Pancreas (tissue), 10 donors: ENCODE data around the gene MYH9. TPM values are rescaled to one million over a fixed set of nuclear protein-coding genes. Genes with fewer than 3 reads are reported as not detected.

Experiments used
- ATAC-seq, 4 donors: fragments of 200-7000 bp; cut with Tn5 transposase; one replicate each; pipeline versions ENCODE4 v1.8.0 to v1.9.1; 2020; ENCODE audit warnings: mild to moderate bottlenecking in 4 of 4, moderate library complexity in 4 of 4
- DNase-seq, 6 donors: peaks; one replicate each; pipeline ENCODE4 v3.0.0-alpha.2; 2020
- FAIRE-seq: peaks from 2 replicates; lab custom pipeline; 2012; peaks lifted over from hg19 to GRCh38; lab: Jason Lieb, UNC
- H3K27ac ChIP-seq, 4 donors: fragments of 200-600 bp; sonication (generic); 1 replicate in 3 of 4; 2 replicates in 1 of 4; pipeline versions ENCODE4 v1.5.0 to v1.8.0; 2020
- H3K27me3 ChIP-seq, 4 donors: fragments of 200-600 bp; one replicate each; pipeline ENCODE4 v1.8.0; 2021
- H3K36me3 ChIP-seq, 3 donors: fragments of 200-600 bp; sonication (generic) in 1 of 3; one replicate each; pipeline versions ENCODE4 v1.5.0 to v1.8.0; 2020 to 2021
- H3K4me1 ChIP-seq, 3 donors: fragments of 200-600 bp; one replicate each; pipeline ENCODE4 v1.8.0; 2021
- H3K4me3 ChIP-seq, 4 donors: fragments of 200-600 bp; sonication (generic) in 2 of 4; one replicate each; pipeline versions ENCODE4 v1.5.0 to v1.8.0; 2020 to 2021
- H3K9me3 ChIP-seq, 4 donors: fragments of 200-600 bp; one replicate each; pipeline ENCODE4 v1.8.0; 2021
- WGBS, 2 donors: extraction: QIAGEN DNeasy Blood & Tissue Kit; methylation state at CpG; one replicate each; pipeline ENCODE4 v1.1.7; 2013; 5-methylcytosine and 5-hydroxymethylcytosine counted together
- intact Hi-C, 3 donors: fragments of 100-400 bp; cut with DNase I; formaldehyde crosslinking; loops; one replicate each; pipeline versions ENCODE4 v1.11.1 to v1.14.2; 2022
- polyA plus RNA-seq, 2 donors: library from polyadenylated mRNA; stranded (reverse); fragments of 200-250 nt; gene quantifications; one replicate each; pipeline ENCODE4 v1.2.3, GENCODE V29; 2013
- total RNA-seq, 6 donors: library from RNA; stranded (reverse); fragmentation: NEBNext Ultra II Directional in 4 of 6; extraction: Animal tissue kit (Norgen Biotek cat#: 25700) in 4 of 6; gene quantifications; one replicate each; pipeline versions ENCODE4 v1.2.1 to v1.2.4, GENCODE V29; 2021 to 2023
- TF ChIP-seq, protein P1 (sequence below), 4 donors: fragments of 200-600 bp; sonication (generic) in 3 of 4; IDR thresholded peaks; one replicate each; pipeline versions ENCODE4 v1.5.0 to v1.8.0; 2021; ENCODE audit warnings: antibody characterized with exemption in 4 of 4
- donor health status: healthy with polysubstance abuse.
- donor health status: DM: no; HTN: no; CAD: no; lungs with moderate emphysema.
- donor health status: DM: no; HTN: no; CAD: no.
- donor health status: control.
- donor health status: control.
- donor health status: Bipolar disorder and iron deficiency.
- donor health status: DM: yes; HTN: yes; CAD: no.
- donor health status: DM: no; HTN: no; CAD: no.
- donor health status: DM: no; HTN: no; CAD: no.
- donor health status: DM: yes; HTN: yes; CAD: no.

The MYH9 gene
- total and polyA plus RNA-seq, 8 donors: 80.9 to 554 (median 376) TPM

- Histone ChIP-seq H3K9me3 (no peaks in the 10 kb centered on the region), H3K36me3 (peaks cover 7 to 98% (median 91%) of the 10 kb centered on the region in 3 donors), H3K4me3 (no peak overlapping the region), H3K27ac (no peak overlapping the region), H3K27me3 (no peaks in the 10 kb centered on the region), H3K4me1 (no peaks in the 10 kb centered on the region)
- TF ChIP-seq, protein P1, sequence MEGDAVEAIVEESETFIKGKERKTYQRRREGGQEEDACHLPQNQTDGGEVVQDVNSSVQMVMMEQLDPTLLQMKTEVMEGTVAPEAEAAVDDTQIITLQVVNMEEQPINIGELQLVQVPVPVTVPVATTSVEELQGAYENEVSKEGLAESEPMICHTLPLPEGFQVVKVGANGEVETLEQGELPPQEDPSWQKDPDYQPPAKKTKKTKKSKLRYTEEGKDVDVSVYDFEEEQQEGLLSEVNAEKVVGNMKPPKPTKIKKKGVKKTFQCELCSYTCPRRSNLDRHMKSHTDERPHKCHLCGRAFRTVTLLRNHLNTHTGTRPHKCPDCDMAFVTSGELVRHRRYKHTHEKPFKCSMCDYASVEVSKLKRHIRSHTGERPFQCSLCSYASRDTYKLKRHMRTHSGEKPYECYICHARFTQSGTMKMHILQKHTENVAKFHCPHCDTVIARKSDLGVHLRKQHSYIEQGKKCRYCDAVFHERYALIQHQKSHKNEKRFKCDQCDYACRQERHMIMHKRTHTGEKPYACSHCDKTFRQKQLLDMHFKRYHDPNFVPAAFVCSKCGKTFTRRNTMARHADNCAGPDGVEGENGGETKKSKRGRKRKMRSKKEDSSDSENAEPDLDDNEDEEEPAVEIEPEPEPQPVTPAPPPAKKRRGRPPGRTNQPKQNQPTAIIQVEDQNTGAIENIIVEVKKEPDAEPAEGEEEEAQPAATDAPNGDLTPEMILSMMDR (IDR thresholded peaks at IDR 0.05): no peak
- 86 to 90% methylated on average over 18 of the region's 18 CpGs for WGBS, 2 donors
- ATAC-seq: no peak
- FAIRE-seq: no peak
- intact Hi-C loops: loop anchor here in 1 of 3 donors (10.0 kb wide), 1 partner anchor 169 kb away; no protein-coding TSS in a partner anchor
- DNase-seq: peak in 1 of 6 donors; percentile 53
Measured at GRCh38 chr22:36306227-36306626, 81.5 kb downstream of the MYH9 start.

DNA sequence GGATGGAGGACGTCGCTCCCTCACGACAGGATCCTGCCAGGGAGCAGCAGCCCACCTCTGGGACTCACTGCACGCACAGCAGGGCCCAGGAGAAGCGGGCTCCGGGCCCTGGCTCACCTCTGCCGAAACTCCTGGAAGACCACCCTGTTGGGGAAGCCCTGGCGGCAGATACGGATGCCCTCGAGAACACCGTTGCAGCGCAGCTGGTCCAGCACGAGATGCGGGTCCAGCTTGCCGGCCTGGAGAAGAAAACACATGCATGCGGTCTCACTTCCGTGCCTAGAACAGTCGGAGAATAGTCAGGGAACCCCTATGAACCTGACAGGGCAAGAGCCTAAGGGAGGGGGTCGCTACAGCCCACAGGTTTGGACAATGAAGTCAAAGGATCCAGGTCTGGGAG lies 82.0 kb downstream of the MYH9 start:
- no peaks in the 10 kb centered on the region for H3K4me1 ChIP-seq
- no peaks in the 10 kb centered on the region for H3K27me3 ChIP-seq
- ATAC-seq (no peak), DNase-seq (peak in 1 of 6 donors; percentile 38), FAIRE-seq (no peak)
- 92 to 96% methylated on average over 19 of the region's 19 CpGs for WGBS, 2 donors
- TF ChIP-seq, protein P1 (IDR thresholded peaks at IDR 0.05): no peak
- H3K36me3 ChIP-seq: peaks cover 10 to 98% (median 91%) of the 10 kb centered on the region in 3 donors
- intact Hi-C loops: loop anchor here in 1 of 3 donors (10.0 kb wide), 1 partner anchor 169 kb away; no protein-coding TSS in a partner anchor
- H3K4me3 ChIP-seq: no peak overlapping the region
- no peak overlapping the region for H3K27ac ChIP-seq
- H3K9me3 ChIP-seq: no peaks in the 10 kb centered on the region

DNA sequence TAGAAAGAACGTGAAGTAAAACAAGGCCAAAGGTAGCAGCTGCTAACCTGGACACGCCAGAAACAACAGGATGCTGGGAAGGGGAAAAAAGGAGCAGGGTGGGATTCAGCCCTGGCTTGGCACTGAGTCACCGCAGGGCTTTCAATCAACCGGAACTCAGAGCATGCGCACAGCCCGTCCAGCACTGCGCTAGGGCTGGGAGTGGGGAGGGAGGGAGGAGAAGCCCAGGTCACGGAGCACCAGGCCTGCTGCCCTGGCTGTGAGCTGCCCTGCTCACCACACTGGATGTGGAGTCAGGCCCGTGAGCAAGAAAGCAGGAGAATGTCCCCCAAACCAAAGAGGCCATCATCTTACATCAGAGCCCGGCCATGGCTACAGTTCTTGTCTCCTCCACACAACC lies 83.3 kb downstream of the MYH9 start:
- TF ChIP-seq, protein P1 (IDR thresholded peaks at IDR 0.05): no peak
- ATAC-seq (no peak), FAIRE-seq (no peak), DNase-seq (peak in 1 of 6 donors; percentile 49)
- intact Hi-C loops: loop anchor here (5.0 to 10.0 kb wide), 3 partner anchors 163 to 170 kb away; no protein-coding TSS in a partner anchor
- Histone ChIP-seq H3K27ac (no peak overlapping the region), H3K36me3 (peaks cover 22 to 98% (median 95%) of the 10 kb centered on the region in 3 donors), H3K27me3 (no peaks in the 10 kb centered on the region), H3K4me3 (no peak overlapping the region), H3K9me3 (no peaks in the 10 kb centered on the region), H3K4me1 (no peaks in the 10 kb centered on the region)
- 82 to 85% methylated on average over 10 of the region's 10 CpGs for WGBS, 2 donors

GRCh38 chr22:36303874-36304273 lies 83.9 kb downstream of the MYH9 start:
- no peak overlapping the region for H3K4me3 ChIP-seq
- no peaks in the 10 kb centered on the region for H3K4me1 ChIP-seq
- intact Hi-C loops: loop anchor here (5.0 to 10.0 kb wide), 3 partner anchors 163 to 171 kb away; no protein-coding TSS in a partner anchor
- FAIRE-seq: no peak
- ATAC-seq: peak in 2 of 4 donors; percentile 2
- H3K27me3 ChIP-seq: no peaks in the 10 kb centered on the region
- H3K27ac ChIP-seq: no peak overlapping the region
- TF ChIP-seq, protein P1 (IDR thresholded peaks at IDR 0.05): no peak
- peaks cover 22 to 98% (median 95%) of the 10 kb centered on the region in 3 donors for H3K36me3 ChIP-seq
- 74 to 76% methylated on average over 13 of the region's 13 CpGs for WGBS, 2 donors
- DNase-seq: peak in 1 of 6 donors; percentile 62
- H3K9me3 ChIP-seq: no peaks in the 10 kb centered on the region

DNA sequence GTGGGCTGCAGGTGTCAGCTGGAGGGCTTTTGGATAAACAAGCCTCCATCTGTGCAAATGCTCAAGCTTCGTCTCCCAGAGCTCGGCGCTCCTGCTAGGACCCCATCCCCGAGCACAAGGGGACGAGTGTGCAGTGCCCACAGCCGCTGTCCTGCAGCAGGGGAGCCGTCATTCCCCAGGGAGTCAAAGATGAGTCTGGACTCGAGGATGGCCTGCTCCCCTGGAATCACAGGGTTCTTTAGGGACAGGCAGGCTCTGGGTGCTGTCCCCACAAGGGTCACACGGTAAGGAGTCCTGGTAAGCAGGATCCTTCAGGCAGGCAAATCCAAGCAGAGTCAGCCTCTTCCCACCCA lies 84.7 kb downstream of the MYH9 start:
- no peak for FAIRE-seq
- DNase-seq: peak in 1 of 6 donors; percentile 48
- no peaks in the 10 kb centered on the region for H3K4me1 ChIP-seq
- intact Hi-C loops: loop anchor here (5.0 to 10.0 kb wide), 3 partner anchors 164 to 172 kb away; no protein-coding TSS in a partner anchor
- no peaks in the 10 kb centered on the region for H3K9me3 ChIP-seq
- no peak overlapping the region for H3K4me3 ChIP-seq
- H3K36me3 ChIP-seq: peaks cover 22 to 100% (median 98%) of the 10 kb centered on the region in 3 donors
- ATAC-seq: no peak
- H3K27ac ChIP-seq: no peak overlapping the region
- H3K27me3 ChIP-seq: no peaks in the 10 kb centered on the region
- 78 to 88% methylated on average over 9 of the region's 9 CpGs for WGBS, 2 donors
- TF ChIP-seq, protein P1 (IDR thresholded peaks at IDR 0.05): no peak
